MCF 10A (cell line): ENCODE measurements around the gene BAAT. TPM values are rescaled to one million over a fixed set of nuclear protein-coding genes. Genes with fewer than 3 reads are reported as not detected.

Experiments
- BruUV-seq: library from RNA; stranded (reverse); fragments of 400-500 nt; replicated peaks from 2 replicates; lab custom pipeline; 2021; lab: Mats Ljungman, UMichigan
- CTCF ChIA-PET: fragments of 300-600 bp; sonication (Branson Sonifier 250); formaldehyde crosslinking; extraction: SDS; loops from one replicate; lab custom pipeline; 2021; ENCODE audit warnings: antibody characterized with exemption, inconsistent platforms; lab: Yijun Ruan, JAX
- POLR2A ChIA-PET: fragments of 300-600, 350-650 bp; sonication (Branson Sonifier 250); formaldehyde crosslinking; extraction: SDS; loops from one replicate; lab custom pipeline; 2020; ENCODE audit warnings: antibody characterized with exemption, inconsistent platforms; lab: Yijun Ruan, JAX
- DNase-seq: peaks from one replicate; pipeline ENCODE4 v3.0.0-alpha.2; 2018; ENCODE audit not compliant: unreplicated experiment
- H3K27ac Mint-ChIP-seq: one replicate; pipeline ENCODE4 v1.8.0; 2022; ENCODE audit warnings: mild to moderate bottlenecking, low read depth, mixed read lengths; ENCODE audit not compliant: unreplicated experiment
- H3K27me3 Mint-ChIP-seq: one replicate; pipeline ENCODE4 v1.8.0; 2022; ENCODE audit warnings: mixed read lengths; ENCODE audit not compliant: insufficient read depth, unreplicated experiment
- H3K36me3 Mint-ChIP-seq: one replicate; pipeline ENCODE4 v1.8.0; 2022; ENCODE audit warnings: mild to moderate bottlenecking, moderate library complexity, mixed read lengths; ENCODE audit not compliant: insufficient read depth, unreplicated experiment
- H3K4me1 Mint-ChIP-seq: one replicate; pipeline ENCODE4 v1.8.0; 2022; ENCODE audit warnings: mixed read lengths; ENCODE audit not compliant: insufficient read depth, unreplicated experiment
- H3K4me3 Mint-ChIP-seq: one replicate; pipeline ENCODE4 v1.8.0; 2022; ENCODE audit warnings: mild to moderate bottlenecking, moderate library complexity, mixed read lengths; ENCODE audit not compliant: unreplicated experiment
- H3K9me3 Mint-ChIP-seq: one replicate; pipeline ENCODE4 v1.8.0; 2022; ENCODE audit warnings: mixed read lengths; ENCODE audit not compliant: unreplicated experiment
- CTCF ChIP-seq: fragments of 200-600 bp; IDR thresholded peaks from one replicate; pipeline ENCODE4 v1.8.0; 2022; ENCODE audit warnings: antibody characterized with exemption, mild to moderate bottlenecking; ENCODE audit not compliant: unreplicated experiment
- intact Hi-C: fragments of 100-400 bp; cut with micrococcal nuclease; formaldehyde crosslinking; loops from 2 replicates; pipeline ENCODE4 v1.14.1; 2022
- total RNA-seq: library from RNA; stranded (reverse); gene quantifications from 2 replicates; pipeline ENCODE4 v1.2.3, GENCODE V29; 2022

Gene BAAT
- total RNA-seq, 1 experiment from 2014 or later: 0.14 TPM

GRCh38 chr9:101381118-101381517, 3.7 kb downstream of the BAAT start:
- POLR2A ChIA-PET: interaction anchor here (0.6 kb wide), 1 partner anchor 77 kb away, joined by 3 read pairs; no protein-coding TSS in a partner anchor
- no TSS peak for BruUV-seq
- intact Hi-C loops: loop anchor here (10.0 kb wide), 1 partner anchor 666 kb away; no protein-coding TSS in a partner anchor
- H3K27ac Mint-ChIP-seq: no peak overlapping the region
- CTCF ChIA-PET: interaction anchor here (0.7 to 3.0 kb wide), 5 partner anchors 25 to 779 kb away, joined by 3 to 14 read pairs (median 3); no protein-coding TSS in a partner anchor
- no peak overlapping the region for H3K4me3 Mint-ChIP-seq
- no peaks in the 10 kb centered on the region for H3K9me3 Mint-ChIP-seq
- TF ChIP-seq CTCF: no peak
- H3K4me1 Mint-ChIP-seq: no peaks in the 10 kb centered on the region
- DNase-seq: no peak
- no peaks in the 10 kb centered on the region for H3K36me3 Mint-ChIP-seq
- no peaks in the 10 kb centered on the region for H3K27me3 Mint-ChIP-seq

GRCh38 chr9:101380295-101380694, 4.5 kb downstream of the BAAT start:
- TF ChIP-seq CTCF: no peak
- POLR2A ChIA-PET: no interaction called here
- no peak for DNase-seq
- CTCF ChIA-PET: interaction anchor here (0.7 to 1.9 kb wide), 2 partner anchors 8 to 261 kb away, joined by 5 read pairs; no protein-coding TSS in a partner anchor
- Mint-ChIP-seq H3K4me3 (no peak overlapping the region), H3K27me3 (no peaks in the 10 kb centered on the region), H3K4me1 (no peaks in the 10 kb centered on the region), H3K9me3 (no peaks in the 10 kb centered on the region), H3K27ac (no peak overlapping the region), H3K36me3 (no peaks in the 10 kb centered on the region)
- BruUV-seq: no TSS peak
- intact Hi-C loops: loop anchor here (10.0 kb wide), 1 partner anchor 665 kb away; no protein-coding TSS in a partner anchor

GRCh38 chr9:101376111-101376848, 8.5 kb downstream of the BAAT start:
- CTCF ChIA-PET: interaction anchor here (0.6 to 3.1 kb wide), 3 partner anchors 12 to 1041 kb away, joined by 3 to 28 read pairs (median 3); no protein-coding TSS in a partner anchor
- Mint-ChIP-seq H3K9me3 (no peaks in the 10 kb centered on the region), H3K4me1 (no peaks in the 10 kb centered on the region), H3K27me3 (no peaks in the 10 kb centered on the region), H3K4me3 (no peak overlapping the region), H3K27ac (no peak overlapping the region), H3K36me3 (no peaks in the 10 kb centered on the region)
- TF ChIP-seq CTCF: no peak
- POLR2A ChIA-PET: interaction anchor here (1.1 to 1.8 kb wide), 2 partner anchors 7 to 23 kb away, joined by 3 to 6 read pairs; partner anchors contain the start of genes MRPL50 and ZNF189
- BruUV-seq: no TSS peak
- no peak for DNase-seq
- intact Hi-C loops: no loop called here

- BruUV-seq: no TSS peak
- ChIA-PET CTCF (interaction anchor here (3.1 kb wide), 1 partner anchor 13 kb away, joined by 28 read pairs; no protein-coding TSS in a partner anchor), POLR2A (no interaction called here)
- no peak for DNase-seq
- intact Hi-C loops: no loop called here
- H3K27me3 Mint-ChIP-seq: no peaks in the 10 kb centered on the region
- no peaks in the 10 kb centered on the region for H3K9me3 Mint-ChIP-seq
- H3K4me3 Mint-ChIP-seq: no peak overlapping the region
- no peaks in the 10 kb centered on the region for H3K36me3 Mint-ChIP-seq
- no peak for TF ChIP-seq CTCF
- H3K27ac Mint-ChIP-seq: no peak overlapping the region
- no peaks in the 10 kb centered on the region for H3K4me1 Mint-ChIP-seq
Measured at GRCh38 chr9:101375546-101375945, 9.3 kb downstream of the BAAT start.
